GM23338 (cell line): ENCODE results near the gene SPC24. TPM values are rescaled to one million over a fixed set of nuclear protein-coding genes. Genes with fewer than 3 reads are reported as not detected.

ENCODE experiments used
- ATAC-seq: fragments of 200-7000 bp; cut with Tn5 transposase; 3 replicates; pipeline ENCODE4 v1.9.1; 2020
- DNase-seq: peaks from one replicate; pipeline ENCODE4 v3.0.0-alpha.2; 2015; ENCODE audit warnings: low spot score
- H2AFZ ChIP-seq: fragments of 200-600 bp; sonication (generic); 2 replicates; pipeline ENCODE4 v1.8.0; 2016; ENCODE audit warnings: antibody characterized with exemption, mild to moderate bottlenecking, moderate library complexity
- H3F3A ChIP-seq: fragments of 200-600 bp; sonication (generic); replicated peaks from 2 replicates; pipeline ENCODE4 v1.8.0; 2017; ENCODE audit warnings: antibody characterized with exemption, mixed run types, low read depth
- H3K27ac ChIP-seq: fragments of 200-600 bp; sonication (generic); 2 replicates; pipeline ENCODE4 v1.6.1; 2016; ENCODE audit warnings: low read depth
- H3K27me3 ChIP-seq: fragments of 200-600 bp; sonication (generic); 2 replicates; pipeline ENCODE4 v1.8.0; 2016; ENCODE audit warnings: mild to moderate bottlenecking, mixed run types, moderate library complexity; ENCODE audit not compliant: insufficient read depth
- H3K36me3 ChIP-seq: fragments of 200-600 bp; sonication (generic); 2 replicates; pipeline ENCODE4 v1.8.0; 2016; ENCODE audit warnings: mild to moderate bottlenecking; ENCODE audit not compliant: insufficient read depth
- H3K4me1 ChIP-seq: fragments of 200-600 bp; sonication (generic); 2 replicates; pipeline ENCODE4 v1.8.0; 2016; ENCODE audit warnings: mild to moderate bottlenecking, moderate library complexity; ENCODE audit not compliant: insufficient read depth
- H3K4me2 ChIP-seq: fragments of 200-600 bp; sonication (generic); 2 replicates; pipeline ENCODE4 v1.7.1; 2017; ENCODE audit warnings: mixed run types
- H3K4me3 ChIP-seq: fragments of 200-600 bp; sonication (generic); 2 replicates; pipeline ENCODE4 v1.6.1; 2016; ENCODE audit warnings: mixed run types
- H3K79me2 ChIP-seq: fragments of 200-600 bp; sonication (generic); replicated peaks from 2 replicates; pipeline ENCODE4 v1.8.0; 2017; ENCODE audit warnings: mild to moderate bottlenecking; ENCODE audit not compliant: insufficient read depth
- H3K9me2 ChIP-seq: fragments of 200-600 bp; sonication (generic); 2 replicates; pipeline ENCODE4 v1.8.0; 2017; ENCODE audit not compliant: insufficient read depth
- H4K20me1 ChIP-seq: fragments of 200-600 bp; sonication (generic); replicated peaks from 2 replicates; pipeline ENCODE4 v1.8.0; 2017; ENCODE audit warnings: mild to moderate bottlenecking; ENCODE audit not compliant: insufficient read depth
- H3K27ac Mint-ChIP-seq: 2 replicates; pipeline ENCODE4 v1.8.0; 2020; ENCODE audit warnings: inconsistent platforms, mild to moderate bottlenecking, moderate library complexity, mixed read lengths
- H3K27me3 Mint-ChIP-seq: 3 replicates; pipeline ENCODE4 v1.8.0; 2022; ENCODE audit warnings: low read depth, mild to moderate bottlenecking, moderate library complexity, mixed read lengths, inconsistent platforms; ENCODE audit not compliant: insufficient read depth, poor library complexity
- H3K36me3 Mint-ChIP-seq: 3 replicates; pipeline ENCODE4 v1.8.0; 2021; ENCODE audit warnings: low read depth, mild to moderate bottlenecking, inconsistent platforms, moderate library complexity, mixed read lengths
- H3K4me1 Mint-ChIP-seq: 3 replicates; pipeline ENCODE4 v1.8.0; 2020; ENCODE audit warnings: mild to moderate bottlenecking, inconsistent platforms, mixed read lengths
- H3K4me3 Mint-ChIP-seq: 3 replicates; pipeline ENCODE4 v1.8.0; 2021; ENCODE audit warnings: moderate library complexity, mild to moderate bottlenecking, inconsistent platforms, mixed read lengths
- H3K9me3 Mint-ChIP-seq: 3 replicates; pipeline ENCODE4 v1.8.0; 2020; ENCODE audit warnings: moderate library complexity, mild to moderate bottlenecking, inconsistent platforms, mixed read lengths
- CREB1 ChIP-seq: fragments of 250-450 bp; sonication (Bioruptor Pico); IDR thresholded peaks from 2 replicates; pipeline ENCODE4 v1.5.0; 2020; ENCODE audit warnings: low read depth, mild to moderate bottlenecking, moderate library complexity
- CTCF ChIP-seq, 2 experiments: fragments of 200-600 bp in 1 of 2; sonication (generic) in 1 of 2; conservative IDR thresholded peaks; 2 replicates each; pipeline versions ENCODE4 v1.5.1 to v1.6.1; 2016 to 2017; ENCODE audit warnings: antibody characterized with exemption in 2 of 2, low read depth in 2 of 2, mild to moderate bottlenecking in 2 of 2, moderate library complexity in 1 of 2
- ETS1 ChIP-seq: IDR thresholded peaks from 2 replicates; pipeline ENCODE4 v1.6.1; 2016; ENCODE audit warnings: antibody characterized with exemption
- EZH2 ChIP-seq: fragments of 200-600 bp; sonication (generic); IDR thresholded peaks from one replicate; pipeline ENCODE4 v1.8.0; 2017; ENCODE audit warnings: antibody characterized with exemption, mild to moderate bottlenecking, low read depth; ENCODE audit not compliant: unreplicated experiment
- EZH2phosphoT487 ChIP-seq: fragments of 200-600 bp; sonication (generic); IDR thresholded peaks from one replicate; pipeline ENCODE4 v1.8.1; 2018; ENCODE audit warnings: antibody characterized with exemption; ENCODE audit not compliant: unreplicated experiment
- JUNB ChIP-seq: IDR thresholded peaks from one replicate; pipeline ENCODE4 v1.6.1; 2016; ENCODE audit warnings: antibody characterized with exemption; ENCODE audit not compliant: unreplicated experiment
- ZNF114 ChIP-seq: fragments of 250-450 bp; sonication (Bioruptor Pico); IDR thresholded peaks from 2 replicates; pipeline ENCODE4 v1.5.0; 2020; ENCODE audit warnings: mild to moderate bottlenecking, moderate library complexity
- ZNF331 ChIP-seq: fragments of 250-450 bp; sonication (Bioruptor Pico); IDR thresholded peaks from 2 replicates; pipeline ENCODE4 v1.5.0; 2020; ENCODE audit warnings: low read depth, mild to moderate bottlenecking, moderate library complexity
- polyA plus RNA-seq: library from polyadenylated mRNA; unstranded; fragments of >200 nt; fragmentation: Nextera tagmentation; extraction: Ambion mirVana; gene quantifications from 2 replicates; pipeline ENCODE4 v1.2.1, GENCODE V29; 2016
- total RNA-seq: library from RNA; depleted of rRNA; stranded (reverse); fragments of >200 nt; shearing (Covaris generic); gene quantifications from 2 replicates; pipeline ENCODE4 v1.2.3, GENCODE V29; 2014
- TF ChIP-seq, protein P1 (sequence below): fragments of 250-450 bp; sonication (Bioruptor Pico); IDR thresholded peaks from 2 replicates; pipeline ENCODE4 v1.5.0; 2020; ENCODE audit warnings: mild to moderate bottlenecking, moderate library complexity

Gene SPC24
- total and polyA plus RNA-seq, 2 experiments from 2014 or later, result 38.7 to 40.6 TPM

DNA sequence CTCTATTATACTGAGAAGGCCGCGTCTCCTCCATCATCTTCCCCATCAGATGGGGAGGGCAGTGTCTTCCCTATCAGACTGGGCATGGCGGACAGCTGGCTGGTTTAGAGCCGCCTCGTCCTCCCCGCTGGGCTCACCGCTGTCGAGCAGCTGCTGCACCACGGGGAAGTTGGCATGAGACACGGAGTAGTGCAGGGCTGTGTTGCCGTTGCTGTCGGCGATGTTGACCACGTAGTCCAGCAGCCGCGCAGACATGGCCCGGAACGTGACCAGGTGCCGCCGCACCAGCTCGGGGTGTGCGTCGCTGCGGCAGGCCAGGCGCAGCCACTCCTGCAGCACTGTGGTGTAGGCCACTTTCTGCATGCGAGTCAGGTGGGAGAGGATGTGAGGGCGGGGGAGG is 18.8 kb upstream of the SPC24 start:
- no peak overlapping the region for H3K4me3 ChIP-seq
- Mint-ChIP-seq H3K36me3 (peaks cover 43% of the 10 kb centered on the region), H3K27me3 (no peaks in the 10 kb centered on the region), H3K27ac (no peak overlapping the region), H3K9me3 (no peaks in the 10 kb centered on the region), H3K4me3 (no peak overlapping the region), H3K4me1 (no peaks in the 10 kb centered on the region)
- TF ChIP-seq EZH2phosphoT487 (no peak), ZNF114 (CRISPR knock-in tag) (no peak), ETS1 (no peak), CTCF (conservative IDR thresholded peaks at IDR 0.05; ENCODE audit: low read depth in 2 of 2) (no peak), ZNF331 (no peak), CREB1 (CRISPR knock-in tag) (no peak)
- H3K27ac ChIP-seq, result no peak overlapping the region
- no peaks in the 10 kb centered on the region for H3F3A ChIP-seq
- no peak overlapping the region for H2AFZ ChIP-seq
- H3K4me2 ChIP-seq, result no peak overlapping the region
- no peaks in the 10 kb centered on the region for H3K27me3 ChIP-seq
- ATAC-seq, result no peak
- peaks cover 5% of the 10 kb centered on the region; the same call in 1 of the 2 replicates for H3K36me3 ChIP-seq
- no peaks in the 10 kb centered on the region for H3K79me2 ChIP-seq
- DNase-seq, result no peak
- no peaks in the 10 kb centered on the region for H3K4me1 ChIP-seq
- H4K20me1 ChIP-seq, result no peaks in the 10 kb centered on the region; the same call in none of the 2 replicates
- H3K9me2 ChIP-seq, result no peaks in the 10 kb centered on the region

DNA sequence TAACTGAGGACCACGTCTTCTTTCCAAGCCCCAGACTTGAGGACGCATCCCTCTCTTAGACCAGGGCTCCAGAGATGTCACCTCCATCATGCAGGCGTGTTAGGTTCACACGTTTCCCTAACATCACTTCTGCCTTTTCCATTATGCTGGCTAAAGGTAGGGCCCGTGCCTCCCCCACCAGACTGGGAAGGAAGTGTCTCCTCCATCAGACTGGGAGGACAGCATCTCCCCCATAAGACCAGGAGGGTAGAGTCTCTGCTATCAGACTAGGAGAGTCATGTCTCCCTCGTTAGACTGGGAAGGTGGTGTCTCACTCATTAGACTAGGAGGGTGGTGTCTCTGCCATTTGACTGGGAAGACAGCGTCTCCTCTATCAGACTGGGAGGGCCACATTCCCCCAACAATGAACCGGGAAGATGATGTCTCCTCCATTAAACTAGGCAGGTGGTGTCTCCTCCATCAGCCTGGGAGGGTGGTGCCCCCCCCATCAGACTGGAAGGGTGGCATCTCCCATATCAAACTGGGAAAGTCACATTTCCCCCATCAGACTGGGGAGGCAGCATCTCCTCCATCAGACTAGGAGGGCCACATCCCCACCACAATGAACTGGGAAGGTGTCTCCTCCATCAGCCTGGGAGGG is 18.1 kb upstream of the SPC24 start:
- Mint-ChIP-seq H3K9me3 (no peaks in the 10 kb centered on the region), H3K27me3 (no peaks in the 10 kb centered on the region), H3K27ac (no peak overlapping the region), H3K36me3 (peaks cover 45% of the 10 kb centered on the region), H3K4me3 (no peak overlapping the region), H3K4me1 (no peaks in the 10 kb centered on the region)
- DNase-seq (no peak), ATAC-seq (no peak)
- H3K79me2 ChIP-seq, result no peaks in the 10 kb centered on the region
- no peak overlapping the region for H3K4me3 ChIP-seq
- H3K27ac ChIP-seq, result no peak overlapping the region
- no peaks in the 10 kb centered on the region for H3K4me1 ChIP-seq
- no peaks in the 10 kb centered on the region for H3F3A ChIP-seq
- no peak overlapping the region for H2AFZ ChIP-seq
- no peaks in the 10 kb centered on the region for H3K9me2 ChIP-seq
- H3K27me3 ChIP-seq, result no peaks in the 10 kb centered on the region
- peaks cover 9% of the 10 kb centered on the region; the same call in 1 of the 2 replicates for H3K36me3 ChIP-seq
- no peak overlapping the region for H3K4me2 ChIP-seq
- H4K20me1 ChIP-seq, result no peaks in the 10 kb centered on the region; the same call in none of the 2 replicates
- TF ChIP-seq, protein P1, sequence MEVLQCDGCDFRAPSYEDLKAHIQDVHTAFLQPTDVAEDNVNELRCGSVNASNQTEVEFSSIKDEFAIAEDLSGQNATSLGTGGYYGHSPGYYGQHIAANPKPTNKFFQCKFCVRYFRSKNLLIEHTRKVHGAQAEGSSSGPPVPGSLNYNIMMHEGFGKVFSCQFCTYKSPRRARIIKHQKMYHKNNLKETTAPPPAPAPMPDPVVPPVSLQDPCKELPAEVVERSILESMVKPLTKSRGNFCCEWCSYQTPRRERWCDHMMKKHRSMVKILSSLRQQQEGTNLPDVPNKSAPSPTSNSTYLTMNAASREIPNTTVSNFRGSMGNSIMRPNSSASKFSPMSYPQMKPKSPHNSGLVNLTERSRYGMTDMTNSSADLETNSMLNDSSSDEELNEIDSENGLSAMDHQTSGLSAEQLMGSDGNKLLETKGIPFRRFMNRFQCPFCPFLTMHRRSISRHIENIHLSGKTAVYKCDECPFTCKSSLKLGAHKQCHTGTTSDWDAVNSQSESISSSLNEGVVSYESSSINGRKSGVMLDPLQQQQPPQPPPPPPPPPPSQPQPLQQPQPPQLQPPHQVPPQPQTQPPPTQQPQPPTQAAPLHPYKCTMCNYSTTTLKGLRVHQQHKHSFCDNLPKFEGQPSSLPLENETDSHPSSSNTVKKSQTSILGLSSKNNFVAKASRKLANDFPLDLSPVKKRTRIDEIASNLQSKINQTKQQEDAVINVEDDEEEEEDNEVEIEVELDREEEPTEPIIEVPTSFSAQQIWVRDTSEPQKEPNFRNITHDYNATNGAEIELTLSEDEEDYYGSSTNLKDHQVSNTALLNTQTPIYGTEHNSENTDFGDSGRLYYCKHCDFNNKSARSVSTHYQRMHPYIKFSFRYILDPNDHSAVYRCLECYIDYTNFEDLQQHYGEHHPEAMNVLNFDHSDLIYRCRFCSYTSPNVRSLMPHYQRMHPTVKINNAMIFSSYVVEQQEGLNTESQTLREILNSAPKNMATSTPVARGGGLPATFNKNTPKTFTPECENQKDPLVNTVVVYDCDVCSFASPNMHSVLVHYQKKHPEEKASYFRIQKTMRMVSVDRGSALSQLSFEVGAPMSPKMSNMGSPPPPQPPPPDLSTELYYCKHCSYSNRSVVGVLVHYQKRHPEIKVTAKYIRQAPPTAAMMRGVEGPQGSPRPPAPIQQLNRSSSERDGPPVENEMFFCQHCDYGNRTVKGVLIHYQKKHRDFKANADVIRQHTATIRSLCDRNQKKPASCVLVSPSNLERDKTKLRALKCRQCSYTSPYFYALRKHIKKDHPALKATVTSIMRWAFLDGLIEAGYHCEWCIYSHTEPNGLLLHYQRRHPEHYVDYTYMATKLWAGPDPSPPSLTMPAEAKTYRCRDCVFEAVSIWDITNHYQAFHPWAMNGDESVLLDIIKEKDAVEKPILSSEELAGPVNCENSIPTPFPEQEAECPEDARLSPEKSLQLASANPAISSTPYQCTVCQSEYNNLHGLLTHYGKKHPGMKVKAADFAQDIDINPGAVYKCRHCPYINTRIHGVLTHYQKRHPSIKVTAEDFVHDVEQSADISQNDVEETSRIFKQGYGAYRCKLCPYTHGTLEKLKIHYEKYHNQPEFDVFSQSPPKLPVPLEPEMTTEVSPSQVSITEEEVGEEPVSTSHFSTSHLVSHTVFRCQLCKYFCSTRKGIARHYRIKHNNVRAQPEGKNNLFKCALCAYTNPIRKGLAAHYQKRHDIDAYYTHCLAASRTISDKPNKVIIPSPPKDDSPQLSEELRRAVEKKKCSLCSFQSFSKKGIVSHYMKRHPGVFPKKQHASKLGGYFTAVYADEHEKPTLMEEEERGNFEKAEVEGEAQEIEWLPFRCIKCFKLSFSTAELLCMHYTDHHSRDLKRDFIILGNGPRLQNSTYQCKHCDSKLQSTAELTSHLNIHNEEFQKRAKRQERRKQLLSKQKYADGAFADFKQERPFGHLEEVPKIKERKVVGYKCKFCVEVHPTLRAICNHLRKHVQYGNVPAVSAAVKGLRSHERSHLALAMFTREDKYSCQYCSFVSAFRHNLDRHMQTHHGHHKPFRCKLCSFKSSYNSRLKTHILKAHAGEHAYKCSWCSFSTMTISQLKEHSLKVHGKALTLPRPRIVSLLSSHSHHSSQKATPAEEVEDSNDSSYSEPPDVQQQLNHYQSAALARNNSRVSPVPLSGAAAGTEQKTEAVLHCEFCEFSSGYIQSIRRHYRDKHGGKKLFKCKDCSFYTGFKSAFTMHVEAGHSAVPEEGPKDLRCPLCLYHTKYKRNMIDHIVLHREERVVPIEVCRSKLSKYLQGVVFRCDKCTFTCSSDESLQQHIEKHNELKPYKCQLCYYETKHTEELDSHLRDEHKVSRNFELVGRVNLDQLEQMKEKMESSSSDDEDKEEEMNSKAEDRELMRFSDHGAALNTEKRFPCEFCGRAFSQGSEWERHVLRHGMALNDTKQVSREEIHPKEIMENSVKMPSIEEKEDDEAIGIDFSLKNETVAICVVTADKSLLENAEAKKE (CRISPR knock-in tag), result no peak
- TF ChIP-seq CREB1 (CRISPR knock-in tag), result no peak
- no peak for TF ChIP-seq EZH2phosphoT487
- TF ChIP-seq JUNB, result no peak
- TF ChIP-seq ETS1, result no peak
- TF ChIP-seq EZH2, result no peak
